Vagina (tissue), 2 donors: Measurements from ENCODE around the gene ERMP1. TPM values are rescaled to one million over a fixed set of nuclear protein-coding genes. Genes with fewer than 3 reads are reported as not detected.

Experiments
- DNase-seq, 2 donors: peaks; one replicate each; pipeline ENCODE4 v3.0.0-alpha.2; 2017; ENCODE audit errors: extremely low spot score in 2 of 2
- H3K27ac ChIP-seq: fragments of 200-600 bp; sonication (generic); one replicate; pipeline ENCODE4 v1.5.1; 2019
- H3K27me3 ChIP-seq: fragments of 200-600 bp; sonication (generic); one replicate; pipeline ENCODE4 v1.5.1; 2019
- H3K36me3 ChIP-seq, 2 donors: fragments of 200-600 bp; sonication (generic); one replicate each; pipeline ENCODE4 v1.5.1; 2017 to 2019
- H3K4me1 ChIP-seq: fragments of 200-600 bp; sonication (generic); one replicate; pipeline ENCODE4 v1.5.1; 2019
- H3K4me3 ChIP-seq, 2 donors: fragments of 200-600 bp; sonication (generic); 1 replicate in 1 of 2; 2 replicates in 1 of 2; pipeline ENCODE4 v1.5.1; 2016 to 2019
- H3K9me3 ChIP-seq: fragments of 200-600 bp; sonication (generic); one replicate; pipeline ENCODE4 v1.5.1; 2019
- POLR2A ChIP-seq, 2 donors: fragments of 450-650 bp; IDR thresholded peaks; one replicate each; pipeline ENCODE4 v1.6.1; 2017; ENCODE audit warnings: antibody characterized with exemption in 2 of 2, mild to moderate bottlenecking in 2 of 2, moderate library complexity in 2 of 2
- POLR2AphosphoS5 ChIP-seq, 2 donors: sonication (generic); formaldehyde crosslinking; IDR thresholded peaks; one replicate each; pipeline ENCODE4 v1.9.0; 2017; ENCODE audit warnings: antibody characterized with exemption in 2 of 2, mild to moderate bottlenecking in 2 of 2, low read depth in 1 of 2; ENCODE audit not compliant: insufficient read depth in 1 of 2
- intact Hi-C: fragments of 100-400 bp; cut with DNase I; formaldehyde crosslinking; loops from one replicate; pipeline ENCODE4 v1.15.1; 2023
- total RNA-seq: library from RNA; depleted of rRNA; stranded (reverse); fragments of >200 nt; gene quantifications from one replicate; pipeline ENCODE4 v1.2.3, GENCODE V29; 2016
- TF ChIP-seq, protein P1 (sequence below), 3 experiments: fragments of 450-650 bp in 2 of 3; fragments of 200-600 bp in 1 of 3; sonication (generic) in 1 of 3; IDR thresholded peaks; one replicate each; pipeline ENCODE4 v1.5.1; 2017 to 2019; ENCODE audit warnings: antibody characterized with exemption in 3 of 3, mild to moderate bottlenecking in 2 of 3, moderate library complexity in 2 of 3

The ERMP1 gene
- total RNA-seq, 1 donor from 2014 or later, result 15.5 TPM

- H3K27me3 ChIP-seq, result no peaks in the 10 kb centered on the region
- peaks cover 0 to 75% of the 10 kb centered on the region in 2 donors for H3K36me3 ChIP-seq
- H3K27ac ChIP-seq, result no peak overlapping the region
- no peaks in the 10 kb centered on the region for H3K4me1 ChIP-seq
- DNase-seq, result no peak
- H3K9me3 ChIP-seq, result no peaks in the 10 kb centered on the region
- intact Hi-C loops, result no loop called here
- H3K4me3 ChIP-seq, result no peak overlapping the region
- TF ChIP-seq, protein P1, sequence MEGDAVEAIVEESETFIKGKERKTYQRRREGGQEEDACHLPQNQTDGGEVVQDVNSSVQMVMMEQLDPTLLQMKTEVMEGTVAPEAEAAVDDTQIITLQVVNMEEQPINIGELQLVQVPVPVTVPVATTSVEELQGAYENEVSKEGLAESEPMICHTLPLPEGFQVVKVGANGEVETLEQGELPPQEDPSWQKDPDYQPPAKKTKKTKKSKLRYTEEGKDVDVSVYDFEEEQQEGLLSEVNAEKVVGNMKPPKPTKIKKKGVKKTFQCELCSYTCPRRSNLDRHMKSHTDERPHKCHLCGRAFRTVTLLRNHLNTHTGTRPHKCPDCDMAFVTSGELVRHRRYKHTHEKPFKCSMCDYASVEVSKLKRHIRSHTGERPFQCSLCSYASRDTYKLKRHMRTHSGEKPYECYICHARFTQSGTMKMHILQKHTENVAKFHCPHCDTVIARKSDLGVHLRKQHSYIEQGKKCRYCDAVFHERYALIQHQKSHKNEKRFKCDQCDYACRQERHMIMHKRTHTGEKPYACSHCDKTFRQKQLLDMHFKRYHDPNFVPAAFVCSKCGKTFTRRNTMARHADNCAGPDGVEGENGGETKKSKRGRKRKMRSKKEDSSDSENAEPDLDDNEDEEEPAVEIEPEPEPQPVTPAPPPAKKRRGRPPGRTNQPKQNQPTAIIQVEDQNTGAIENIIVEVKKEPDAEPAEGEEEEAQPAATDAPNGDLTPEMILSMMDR (IDR thresholded peaks at IDR 0.05), result no peak
- no peak for TF ChIP-seq POLR2A (IDR thresholded peaks at IDR 0.05)
- no peak for TF ChIP-seq POLR2AphosphoS5 (IDR thresholded peaks at IDR 0.05; ENCODE audit: insufficient read depth in 1 of 2, low read depth in 1 of 2)
Measured at GRCh38 chr9:5767968-5768932, 64.7 kb downstream of the ERMP1 start.

- no peaks in the 10 kb centered on the region for H3K4me1 ChIP-seq
- H3K27me3 ChIP-seq, result no peaks in the 10 kb centered on the region
- H3K9me3 ChIP-seq, result no peaks in the 10 kb centered on the region
- DNase-seq, result no peak
- no peak overlapping the region for H3K27ac ChIP-seq
- peaks cover 0 to 59% of the 10 kb centered on the region in 2 donors for H3K36me3 ChIP-seq
- H3K4me3 ChIP-seq, result no peak overlapping the region
- TF ChIP-seq POLR2AphosphoS5 (IDR thresholded peaks at IDR 0.05; ENCODE audit: insufficient read depth in 1 of 2, low read depth in 1 of 2) (no peak), POLR2A (IDR thresholded peaks at IDR 0.05) (no peak)
- TF ChIP-seq, protein P1 (IDR thresholded peaks at IDR 0.05), result no peak
- intact Hi-C loops, result no loop called here
Measured at GRCh38 chr9:5764130-5764868, 68.6 kb downstream of the ERMP1 start.

GRCh38 chr9:5762421-5762820 is 70.5 kb downstream of the ERMP1 start:
- Histone ChIP-seq H3K27ac (no peak overlapping the region), H3K4me3 (no peak overlapping the region), H3K4me1 (no peaks in the 10 kb centered on the region), H3K9me3 (no peaks in the 10 kb centered on the region), H3K36me3 (peaks cover 0 to 53% of the 10 kb centered on the region in 2 donors), H3K27me3 (no peaks in the 10 kb centered on the region)
- DNase-seq, result no peak
- TF ChIP-seq, protein P1 (IDR thresholded peaks at IDR 0.05), result no peak
- TF ChIP-seq POLR2A (IDR thresholded peaks at IDR 0.05), result no peak
- no peak for TF ChIP-seq POLR2AphosphoS5 (IDR thresholded peaks at IDR 0.05; ENCODE audit: insufficient read depth in 1 of 2, low read depth in 1 of 2)
- intact Hi-C loops, result no loop called here

DNA sequence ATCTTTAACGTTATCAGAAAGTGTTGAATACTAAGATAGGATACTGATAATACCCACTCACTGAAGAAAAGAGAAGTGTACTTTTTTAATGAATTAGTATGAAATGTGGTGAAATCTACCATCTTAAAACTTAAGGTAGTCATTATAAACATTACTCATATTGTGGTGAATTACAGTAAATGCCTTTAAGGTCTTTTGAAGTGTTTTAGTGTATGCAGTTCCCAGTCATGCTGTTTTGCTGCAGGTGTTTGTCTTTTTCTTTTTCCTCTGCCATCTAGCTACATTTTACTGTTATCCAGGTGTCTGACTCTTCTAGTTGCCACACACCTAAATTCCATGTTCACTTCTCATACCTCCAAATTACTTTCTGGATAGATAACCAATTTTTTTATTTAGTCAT is 72.6 kb downstream of the ERMP1 start:
- DNase-seq, result no peak
- H3K9me3 ChIP-seq, result no peaks in the 10 kb centered on the region
- H3K27me3 ChIP-seq, result no peaks in the 10 kb centered on the region
- H3K4me3 ChIP-seq, result no peak overlapping the region
- no peaks in the 10 kb centered on the region for H3K4me1 ChIP-seq
- TF ChIP-seq, protein P1 (IDR thresholded peaks at IDR 0.05), result no peak
- TF ChIP-seq POLR2AphosphoS5 (IDR thresholded peaks at IDR 0.05; ENCODE audit: insufficient read depth in 1 of 2, low read depth in 1 of 2), result no peak
- TF ChIP-seq POLR2A (IDR thresholded peaks at IDR 0.05), result no peak
- peaks cover 0 to 51% of the 10 kb centered on the region in 2 donors for H3K36me3 ChIP-seq
- H3K27ac ChIP-seq, result no peak overlapping the region
- intact Hi-C loops, result no loop called here
